NT2/D1 (cell line): ENCODE results near the gene GRM5.

Experiments
- SUZ12 ChIP-seq: IDR thresholded peaks from 2 replicates; pipeline ENCODE4 v1.6.1; 2011; ENCODE audit not compliant: insufficient read length, insufficient read depth; ENCODE audit errors: extremely low read depth
- YY1 ChIP-seq: IDR thresholded peaks from 2 replicates; pipeline ENCODE4 v1.6.1; 2011; ENCODE audit not compliant: insufficient read length, insufficient read depth
- ZNF274 ChIP-seq: IDR thresholded peaks from 2 replicates; pipeline ENCODE4 v1.6.1; 2011; ENCODE audit warnings: mild to moderate bottlenecking, low read depth, low read length

GRCh38 chr11:88495836-88496235 lies 569.9 kb downstream of the GRM5 start:
- TF ChIP-seq YY1 (no peak), SUZ12 (no peak), ZNF274 (no peak)
